B cell (primary cell): Measurements from ENCODE around the gene OR10G2. TPM values are rescaled to one million over a fixed set of nuclear protein-coding genes. Genes with fewer than 3 reads are reported as not detected.
"Not testable (repeated sequence)": the region's sequence is repeated elsewhere in the genome, so short reads cannot be mapped to it uniquely, and the experiment has no call there.

Experiments
- ATAC-seq: fragments of 200-7000 bp; cut with Tn5 transposase; one replicate; pipeline ENCODE4 v1.10.0; 2021; ENCODE audit warnings: low read depth, mild to moderate bottlenecking, moderate number of reproducible peaks, moderate library complexity
- CTCF ChIA-PET: fragments of 350-600 bp; sonication (Branson Sonifier 250); formaldehyde crosslinking; loops from one replicate; lab custom pipeline; 2021; ENCODE audit warnings: antibody characterized with exemption, inconsistent platforms; lab: Charles Lee
- POLR2A ChIA-PET: fragments of 350-600 bp; sonication (Branson Sonifier 250); formaldehyde crosslinking; loops from one replicate; lab custom pipeline; 2021; ENCODE audit warnings: antibody characterized with exemption; lab: Charles Lee
- DNase-seq: peaks from one replicate; pipeline ENCODE4 v3.0.0; 2013
- H2AFZ ChIP-seq: 2 replicates; pipeline ENCODE4 v1.6.1; 2012; ENCODE audit warnings: mild to moderate bottlenecking, low read depth, low read length; ENCODE audit not compliant: insufficient read depth, poor library complexity, severe bottlenecking
- H3K27ac ChIP-seq, 2 donors: 1 replicate in 1 of 2; 2 replicates in 1 of 2; pipeline ENCODE4 v1.5.1; 2012 to 2013; ENCODE audit warnings: low read length in 2 of 2, mild to moderate bottlenecking in 2 of 2, moderate library complexity in 1 of 2
- H3K27me3 ChIP-seq, 4 experiments: fragments of 200-600 bp in 1 of 4; sonication (generic) in 1 of 4; replicated peaks in 1 of 4; 1 replicate in 2 of 4; 2 replicates in 2 of 4; pipeline versions ENCODE4 v1.6.1 to v1.7.0; 2013 to 2016; ENCODE audit warnings: low read length in 3 of 4, mild to moderate bottlenecking in 2 of 4, mixed read lengths in 1 of 4, moderate library complexity in 1 of 4; ENCODE audit not compliant: insufficient read depth in 4 of 4, control insufficient read depth in 3 of 4; ENCODE audit errors: control extremely low read depth in 1 of 4
- H3K36me3 ChIP-seq, 2 experiments: replicated peaks in 1 of 2; 1 replicate in 1 of 2; 2 replicates in 1 of 2; pipeline versions ENCODE4 v1.6.1 to v1.7.1; 2013; ENCODE audit warnings: low read length in 1 of 2; ENCODE audit not compliant: insufficient read depth in 2 of 2, control insufficient read depth in 1 of 2; ENCODE audit errors: control extremely low read depth in 1 of 2, extremely low read depth in 1 of 2
- H3K4me1 ChIP-seq, 2 donors: fragments of 200-600 bp in 1 of 2; sonication (generic) in 1 of 2; 1 replicate in 1 of 2; 2 replicates in 1 of 2; pipeline versions ENCODE4 v1.5.1 to v1.6.1; 2013 to 2017; ENCODE audit warnings: low read length in 2 of 2; ENCODE audit not compliant: control insufficient read depth in 2 of 2, insufficient read depth in 2 of 2
- H3K4me2 ChIP-seq: replicated peaks from 2 replicates; pipeline ENCODE3; 2012; ENCODE audit warnings: mild to moderate bottlenecking, low read depth, low read length; ENCODE audit not compliant: poor library complexity, severe bottlenecking
- H3K4me3 ChIP-seq, 5 experiments: fragments of 200-600 bp in 1 of 5; sonication (generic) in 1 of 5; 1 replicate in 3 of 5; 2 replicates in 2 of 5; pipeline versions ENCODE4 v1.5.1 to v1.7.0; 2011 to 2016; ENCODE audit warnings: low read length in 4 of 5, mild to moderate bottlenecking in 4 of 5, low read depth in 2 of 5, control low read depth in 1 of 5, moderate library complexity in 1 of 5; ENCODE audit not compliant: insufficient read depth in 1 of 5; ENCODE audit errors: control extremely low read depth in 1 of 5, extremely low read depth in 1 of 5
- H3K79me2 ChIP-seq: fragments of 200-600 bp; sonication (generic); one replicate; pipeline ENCODE4 v1.6.0; 2016; ENCODE audit warnings: low read length; ENCODE audit not compliant: control insufficient read depth, insufficient read depth
- H3K9ac ChIP-seq: fragments of 200-600 bp; sonication (generic); 2 replicates; pipeline ENCODE4 v1.6.1; 2017; ENCODE audit warnings: mild to moderate bottlenecking, low read length, moderate library complexity
- H3K9me3 ChIP-seq, 3 donors: one replicate each; pipeline versions ENCODE4 v1.6.1 to v1.7.1; 2013; ENCODE audit warnings: low read length in 2 of 3; ENCODE audit not compliant: control insufficient read depth in 2 of 3, insufficient read depth in 1 of 3; ENCODE audit errors: control extremely low read depth in 1 of 3
- H4K20me1 ChIP-seq: 2 replicates; pipeline ENCODE4 v1.6.0; 2012; ENCODE audit warnings: mild to moderate bottlenecking, low read length; ENCODE audit not compliant: insufficient read depth, control insufficient read depth, poor library complexity, severe bottlenecking
- H3K27ac Mint-ChIP-seq: one replicate; pipeline ENCODE4 v1.8.0; 2021; ENCODE audit warnings: mixed read lengths
- H3K27me3 Mint-ChIP-seq: one replicate; pipeline ENCODE4 v1.8.0; 2021; ENCODE audit warnings: mixed read lengths
- H3K4me1 Mint-ChIP-seq: one replicate; pipeline ENCODE4 v1.8.0; 2021; ENCODE audit warnings: mixed read lengths
- H3K4me3 Mint-ChIP-seq: one replicate; pipeline ENCODE4 v1.8.0; 2021; ENCODE audit warnings: mixed read lengths
- H3K9me3 Mint-ChIP-seq: one replicate; pipeline ENCODE4 v1.8.0; 2022; ENCODE audit warnings: mixed read lengths; ENCODE audit not compliant: insufficient read depth
- CTCF ChIP-seq: fragments of 200-600 bp; IDR thresholded peaks from one replicate; pipeline ENCODE4 v1.8.0; 2022; ENCODE audit warnings: antibody characterized with exemption, mild to moderate bottlenecking
- EZH2 ChIP-seq: IDR thresholded peaks from 2 replicates; pipeline ENCODE4 v1.6.1; 2012; ENCODE audit warnings: borderline replicate concordance, low read depth, mild to moderate bottlenecking, moderate library complexity, low read length; ENCODE audit not compliant: insufficient read depth, poor library complexity, severe bottlenecking
- WGBS: methylation state at CpG from one replicate; pipeline ENCODE4 v1.1.5; 2013; ENCODE audit warnings: missing lambda C conversion rate; ENCODE audit not compliant: insufficient coverage; 5-methylcytosine and 5-hydroxymethylcytosine counted together
- intact Hi-C: fragments of 100-400 bp; cut with micrococcal nuclease; formaldehyde crosslinking; loops from one replicate; pipeline ENCODE4 v1.10.0; 2022
- polyA plus RNA-seq: library from polyadenylated mRNA; depleted of rRNA; stranded (reverse); fragments of >200 nt; gene quantifications from 2 replicates; pipeline ENCODE4 v1.2.3, GENCODE V29; 2012
- total RNA-seq, 2 donors: library from RNA; stranded (reverse); fragments of 120-200 nt in 1 of 2; gene quantifications; 1 replicate in 1 of 2; 2 replicates in 1 of 2; pipeline versions ENCODE4 v1.2.3 to v1.2.4, GENCODE V29; 2013 to 2022

OR10G2 gene
- total and polyA plus RNA-seq, 2 donors (not counting 1 experiment from before 2014, with no cell fraction given): not detected

GRCh38 chr14:21630503-21630902 lies 4.2 kb downstream of the OR10G2 start:
- H3K4me1 ChIP-seq, H3K27me3 ChIP-seq, H3K4me3 ChIP-seq, H3K79me2 ChIP-seq, H3K9me3 ChIP-seq, H3K4me2 ChIP-seq, H2AFZ ChIP-seq, H3K9me3 Mint-ChIP-seq, H4K20me1 ChIP-seq, H3K9ac ChIP-seq, H3K4me1 Mint-ChIP-seq, CTCF ChIA-PET, H3K27ac ChIP-seq, ATAC-seq, H3K36me3 ChIP-seq, intact Hi-C loops, H3K27ac Mint-ChIP-seq, H3K4me3 Mint-ChIP-seq, DNase-seq, POLR2A ChIA-PET: not testable (repeated sequence)
- no CpG with 5 or more reads among the region's 1 CpG for WGBS
- peaks cover 39% of the 10 kb centered on the region for H3K27me3 Mint-ChIP-seq

- H2AFZ ChIP-seq: no peak overlapping the region
- H3K4me2 ChIP-seq: no peak overlapping the region
- H3K4me3 ChIP-seq: no peak overlapping the region
- peaks cover 0 to 2% (median 0%) of the 10 kb centered on the region in 3 donors for H3K9me3 ChIP-seq
- no peaks in the 10 kb centered on the region for H4K20me1 ChIP-seq
- Mint-ChIP-seq H3K4me1 (no peaks in the 10 kb centered on the region), H3K9me3 (peaks cover 5% of the 10 kb centered on the region), H3K27me3 (peaks cover 42% of the 10 kb centered on the region), H3K4me3 (no peak overlapping the region), H3K27ac (no peak overlapping the region)
- no peaks in the 10 kb centered on the region for H3K36me3 ChIP-seq
- POLR2A ChIA-PET: no interaction called here
- intact Hi-C loops: no loop called here
- WGBS: no CpG with 5 or more reads among the region's 3 CpGs
- DNase-seq (no peak), ATAC-seq (no peak)
- TF ChIP-seq EZH2 (no peak), CTCF (no peak)
- CTCF ChIA-PET: no interaction called here
- no peaks in the 10 kb centered on the region for H3K4me1 ChIP-seq
- H3K27ac ChIP-seq: no peak overlapping the region
- H3K9ac ChIP-seq: no peak overlapping the region
- H3K79me2 ChIP-seq: no peaks in the 10 kb centered on the region
- peaks cover 0 to 5% (median 1%) of the 10 kb centered on the region in 4 experiments for H3K27me3 ChIP-seq
Measured at GRCh38 chr14:21626491-21627230, 8.1 kb downstream of the OR10G2 start.
